ENCODE measurements around the gene ERO1B.

ERO1B gene

GRCh38 chr1:236292425-236292824 lies 10.7 kb upstream of the ERO1B start:
- no peak for DNase-seq

- DNase-seq = no peak
Measured at GRCh38 chr1:236289492-236290131, 7.9 kb upstream of the ERO1B start.

- peak; percentile 47 for DNase-seq
Measured at GRCh38 chr1:236288620-236288976, 6.8 kb upstream of the ERO1B start.

- peak; percentile 95 for DNase-seq
Measured at GRCh38 chr1:236287757-236288619, 6.2 kb upstream of the ERO1B start.

- no peak for DNase-seq
Measured at GRCh38 chr1:236287356-236287755, 5.6 kb upstream of the ERO1B start.

- no peak for DNase-seq
Measured at GRCh38 chr1:236284291-236284721, 2.5 kb upstream of the ERO1B start.

- no peak for DNase-seq
Measured at GRCh38 chr1:236282719-236283118, 961 bp upstream of the ERO1B start.

GRCh38 chr1:236282425-236282716 lies 613 bp upstream of the ERO1B start:
- DNase-seq = no peak

- peak; percentile 21 for DNase-seq
Measured at GRCh38 chr1:236281198-236281653, 532 bp downstream of the ERO1B start.

- peak; percentile 21 for DNase-seq
Measured at GRCh38 chr1:236280438-236281197, 1.1 kb downstream of the ERO1B start.

- DNase-seq = no peak
Measured at GRCh38 chr1:236275586-236275985, 6.2 kb downstream of the ERO1B start.

- no peak for DNase-seq
Measured at GRCh38 chr1:236275061-236275460, 6.7 kb downstream of the ERO1B start.

- DNase-seq = no peak
Measured at GRCh38 chr1:236273358-236273757, 8.4 kb downstream of the ERO1B start.

- DNase-seq = no peak
Measured at GRCh38 chr1:236269439-236269838, 12.3 kb downstream of the ERO1B start.

GRCh38 chr1:236261898-236262297 lies 19.9 kb downstream of the ERO1B start:
- DNase-seq = no peak

- no peak for DNase-seq
Measured at GRCh38 chr1:236261033-236261432, 20.7 kb downstream of the ERO1B start.

GRCh38 chr1:236259043-236259442 lies 22.7 kb downstream of the ERO1B start:
- no peak for DNase-seq

- no peak for DNase-seq
Measured at GRCh38 chr1:236258114-236258622, 23.6 kb downstream of the ERO1B start.

GRCh38 chr1:236257216-236257615 lies 24.5 kb downstream of the ERO1B start:
- DNase-seq = no peak

- DNase-seq = no peak
Measured at GRCh38 chr1:236253918-236254637, 27.7 kb downstream of the ERO1B start.

- no peak for DNase-seq
Measured at GRCh38 chr1:236253119-236253518, 28.6 kb downstream of the ERO1B start.

GRCh38 chr1:236251587-236251986 lies 30.2 kb downstream of the ERO1B start:
- no peak for DNase-seq

GRCh38 chr1:236247286-236247685 lies 34.5 kb downstream of the ERO1B start:
- no peak for DNase-seq
